ENCODE results near the gene RBM43.

The RBM43 gene

GRCh38 chr2:151230627-151231140 is 31.0 kb downstream of the RBM43 start:
- in situ Hi-C loops (cut with HindIII; ENCODE audit: low sequenced_read_pairs): no loop called here

GRCh38 chr2:151228847-151229512 is 32.7 kb downstream of the RBM43 start:
- in situ Hi-C loops (cut with HindIII; ENCODE audit: low sequenced_read_pairs): no loop called here

- in situ Hi-C loops (cut with HindIII; ENCODE audit: low sequenced_read_pairs): loop anchor here (10.0 kb wide), 1 partner anchor 63 kb away; no protein-coding TSS in a partner anchor
These were observed 44.3 kb downstream of the RBM43 start for GRCh38 chr2:151217343-151217742.

GRCh38 chr2:151207100-151207499 is 54.6 kb downstream of the RBM43 start:
- in situ Hi-C loops (cut with HindIII; ENCODE audit: low sequenced_read_pairs): no loop called here

GRCh38 chr2:151206446-151206968 is 55.2 kb downstream of the RBM43 start:
- in situ Hi-C loops (cut with HindIII; ENCODE audit: low sequenced_read_pairs): no loop called here

GRCh38 chr2:151205571-151205970 is 56.1 kb downstream of the RBM43 start:
- in situ Hi-C loops (cut with HindIII; ENCODE audit: low sequenced_read_pairs): no loop called here

GRCh38 chr2:151204756-151205155 is 56.9 kb downstream of the RBM43 start:
- in situ Hi-C loops (cut with HindIII; ENCODE audit: low sequenced_read_pairs): no loop called here

- in situ Hi-C loops (cut with HindIII; ENCODE audit: low sequenced_read_pairs): no loop called here
These were observed 60.8 kb downstream of the RBM43 start for GRCh38 chr2:151200844-151201243.

- in situ Hi-C loops (cut with HindIII; ENCODE audit: low sequenced_read_pairs): no loop called here
These were observed 61.4 kb downstream of the RBM43 start for GRCh38 chr2:151200277-151200676.

GRCh38 chr2:151198645-151199044 is 63.0 kb downstream of the RBM43 start:
- in situ Hi-C loops (cut with HindIII; ENCODE audit: low sequenced_read_pairs): no loop called here

Measured in endothelial cell of hepatic sinusoid (primary cell).